Measurements from ENCODE around the gene STXBP1. TPM values are rescaled to one million over a fixed set of nuclear protein-coding genes. Genes with fewer than 3 reads are reported as not detected.

STXBP1 gene
- total RNA-seq, 1 donor = 19.9 TPM

DNA sequence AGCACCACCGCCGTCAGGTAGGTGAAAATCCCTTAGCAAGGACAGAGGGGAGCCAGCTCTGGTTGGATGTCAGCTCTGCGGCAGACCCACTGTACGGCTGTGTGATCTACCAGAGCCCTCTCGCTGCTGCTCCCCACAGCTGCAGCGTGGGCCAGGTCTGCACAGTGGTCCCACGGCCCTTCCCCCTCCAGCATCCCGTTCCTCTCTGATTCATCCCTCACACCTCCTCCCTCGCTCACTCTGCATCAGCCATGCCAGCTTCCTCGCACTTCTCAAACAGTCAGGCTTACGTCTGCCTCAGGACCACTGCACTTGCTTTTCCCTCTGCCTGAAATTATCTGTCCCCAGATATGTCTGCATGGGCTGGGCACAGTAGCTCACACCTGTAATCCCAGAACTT lies 68.1 kb downstream of the STXBP1 start:
- H3K4me3 ChIP-seq (ENCODE audit: low read depth, low read length) = no peak overlapping the region
- DNase-seq (ENCODE audit: low read depth) = no peak
- TF ChIP-seq, protein P1, sequence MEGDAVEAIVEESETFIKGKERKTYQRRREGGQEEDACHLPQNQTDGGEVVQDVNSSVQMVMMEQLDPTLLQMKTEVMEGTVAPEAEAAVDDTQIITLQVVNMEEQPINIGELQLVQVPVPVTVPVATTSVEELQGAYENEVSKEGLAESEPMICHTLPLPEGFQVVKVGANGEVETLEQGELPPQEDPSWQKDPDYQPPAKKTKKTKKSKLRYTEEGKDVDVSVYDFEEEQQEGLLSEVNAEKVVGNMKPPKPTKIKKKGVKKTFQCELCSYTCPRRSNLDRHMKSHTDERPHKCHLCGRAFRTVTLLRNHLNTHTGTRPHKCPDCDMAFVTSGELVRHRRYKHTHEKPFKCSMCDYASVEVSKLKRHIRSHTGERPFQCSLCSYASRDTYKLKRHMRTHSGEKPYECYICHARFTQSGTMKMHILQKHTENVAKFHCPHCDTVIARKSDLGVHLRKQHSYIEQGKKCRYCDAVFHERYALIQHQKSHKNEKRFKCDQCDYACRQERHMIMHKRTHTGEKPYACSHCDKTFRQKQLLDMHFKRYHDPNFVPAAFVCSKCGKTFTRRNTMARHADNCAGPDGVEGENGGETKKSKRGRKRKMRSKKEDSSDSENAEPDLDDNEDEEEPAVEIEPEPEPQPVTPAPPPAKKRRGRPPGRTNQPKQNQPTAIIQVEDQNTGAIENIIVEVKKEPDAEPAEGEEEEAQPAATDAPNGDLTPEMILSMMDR (IDR thresholded peaks at IDR 0.05; ENCODE audit: insufficient read depth, low read depth, low read length) = no peak

GRCh38 chr9:127680846-127681245 lies 68.8 kb downstream of the STXBP1 start:
- no peak overlapping the region for H3K4me3 ChIP-seq (ENCODE audit: low read depth, low read length)
- TF ChIP-seq, protein P1 (IDR thresholded peaks at IDR 0.05; ENCODE audit: insufficient read depth, low read depth, low read length) = no peak
- no peak for DNase-seq (ENCODE audit: low read depth)

- DNase-seq (ENCODE audit: low read depth) = no peak
- TF ChIP-seq, protein P1 (IDR thresholded peaks at IDR 0.05; ENCODE audit: insufficient read depth, low read depth, low read length) = no peak
- no peak overlapping the region for H3K4me3 ChIP-seq (ENCODE audit: low read depth, low read length)
These were observed 70.5 kb downstream of the STXBP1 start for GRCh38 chr9:127682351-127683136.

DNA sequence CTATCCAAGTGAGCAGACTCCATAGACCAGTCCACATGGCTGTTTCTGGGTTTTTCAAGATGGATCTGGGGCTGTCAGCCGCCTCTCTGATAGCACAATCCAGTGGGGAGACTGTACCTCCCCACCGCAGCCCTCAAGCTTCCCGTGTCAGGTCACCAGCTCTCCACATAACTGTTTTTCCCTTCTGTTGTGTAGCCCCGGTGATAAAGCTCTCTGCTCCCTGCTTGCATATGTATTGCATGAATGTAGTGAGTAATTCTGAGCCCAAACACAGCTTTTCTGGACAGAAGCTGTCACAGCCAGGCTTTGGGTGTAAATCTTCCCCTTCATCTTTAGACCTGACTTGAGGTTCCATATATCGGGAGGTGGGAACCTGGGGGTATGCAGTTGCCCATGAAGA lies 71.6 kb downstream of the STXBP1 start:
- TF ChIP-seq, protein P1 (IDR thresholded peaks at IDR 0.05; ENCODE audit: insufficient read depth, low read depth, low read length) = no peak
- peak; percentile 30 for DNase-seq (ENCODE audit: low read depth)
- no peak overlapping the region for H3K4me3 ChIP-seq (ENCODE audit: low read depth, low read length)

DNA sequence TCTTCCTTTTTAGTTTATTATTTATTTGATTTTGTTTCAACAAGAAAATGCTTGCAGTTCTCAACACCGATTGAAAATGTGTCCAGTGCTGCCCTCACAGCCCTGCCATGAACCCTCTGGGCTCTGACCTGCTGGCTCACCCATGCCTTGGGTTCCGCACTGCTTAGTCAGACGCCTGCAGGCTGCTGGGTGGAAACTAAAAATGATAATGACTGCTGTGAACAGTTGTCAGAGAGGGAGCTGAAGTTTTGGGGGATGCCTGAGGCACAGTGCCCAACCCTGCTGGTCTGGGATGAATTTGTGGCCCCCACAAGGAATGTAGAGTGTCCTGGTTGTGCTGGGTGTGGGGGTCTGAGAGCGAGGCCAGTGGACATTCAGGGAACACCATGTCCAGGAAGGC lies 72.5 kb downstream of the STXBP1 start:
- H3K4me3 ChIP-seq (ENCODE audit: low read depth, low read length) = no peak overlapping the region
- no peak for DNase-seq (ENCODE audit: low read depth)
- TF ChIP-seq, protein P1 (IDR thresholded peaks at IDR 0.05; ENCODE audit: insufficient read depth, low read depth, low read length) = no peak

GRCh38 chr9:127686461-127687393 lies 74.7 kb downstream of the STXBP1 start:
- no peak overlapping the region for H3K4me3 ChIP-seq (ENCODE audit: low read depth, low read length)
- TF ChIP-seq, protein P1 (IDR thresholded peaks at IDR 0.05; ENCODE audit: insufficient read depth, low read depth, low read length) = no peak
- no peak for DNase-seq (ENCODE audit: low read depth)

Data from fibroblast of villous mesenchyme (primary cell).